Measurements from ENCODE around the gene TSPYL2.

TSPYL2 gene

DNA sequence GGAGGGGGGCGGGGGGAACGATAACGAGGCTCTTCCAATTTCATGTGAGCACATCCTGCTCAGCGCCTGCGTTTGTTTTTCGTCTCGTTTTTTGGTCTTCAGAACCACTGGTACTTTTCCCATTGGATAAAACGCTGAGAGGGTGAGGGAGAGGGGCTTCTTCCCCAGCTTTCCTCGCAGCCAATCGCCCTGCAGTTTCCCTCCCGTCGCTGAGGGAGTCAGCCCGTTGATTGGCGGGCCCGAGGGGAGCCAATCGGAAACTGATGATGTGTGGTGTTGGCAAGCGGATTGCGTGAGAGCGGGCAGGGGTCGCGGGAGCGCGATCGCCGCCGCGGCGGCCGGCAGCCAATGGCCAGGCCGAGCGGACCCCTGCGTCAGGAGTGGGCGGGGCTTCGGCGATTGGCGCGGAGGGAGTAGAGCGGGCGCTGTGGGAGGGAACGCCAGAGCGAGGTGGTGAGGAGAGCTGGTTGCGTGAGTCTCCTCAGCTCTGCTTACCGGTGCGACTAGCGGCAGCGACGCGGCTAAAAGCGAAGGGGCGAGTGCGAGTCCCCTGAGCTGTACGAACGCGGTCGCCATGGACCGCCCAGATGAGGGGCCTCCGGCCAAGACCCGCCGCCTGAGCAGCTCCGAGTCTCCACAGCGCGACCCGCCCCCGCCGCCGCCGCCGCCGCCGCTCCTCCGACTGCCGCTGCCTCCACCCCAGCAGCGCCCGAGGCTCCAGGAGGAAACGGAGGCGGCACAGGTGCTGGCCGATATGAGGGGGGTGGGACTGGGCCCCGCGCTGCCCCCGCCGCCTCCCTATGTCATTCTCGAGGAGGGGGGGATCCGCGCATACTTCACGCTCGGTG is at the start of gene TSPYL2:
TSS of gene TSPYL2 (plus strand) at position 443 of the 848 bp plus-strand sequence. CDS start at position 575, 132 bp downstream.
- DNase-seq = peak; percentile 83

DNA sequence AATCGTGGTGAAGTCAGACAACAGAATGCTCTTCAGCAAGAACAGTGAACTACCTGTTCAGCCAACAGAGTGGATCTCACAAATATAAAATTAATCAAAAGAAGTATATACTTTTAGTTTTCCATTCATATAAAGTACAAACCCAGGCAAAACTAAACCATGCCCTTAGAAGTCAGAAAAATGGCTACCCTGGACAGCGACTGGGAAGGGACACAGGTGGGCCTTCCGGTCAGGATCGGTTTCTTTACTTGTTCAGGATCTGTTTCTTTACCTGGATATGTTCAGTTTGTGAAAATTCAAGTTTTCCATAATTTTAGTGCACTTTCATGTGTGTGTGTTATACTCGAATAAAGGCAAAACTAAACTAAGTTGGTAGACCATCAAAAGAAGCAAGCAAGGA is 46.0 kb upstream of the TSPYL2 start:
- no peak for DNase-seq

DNA sequence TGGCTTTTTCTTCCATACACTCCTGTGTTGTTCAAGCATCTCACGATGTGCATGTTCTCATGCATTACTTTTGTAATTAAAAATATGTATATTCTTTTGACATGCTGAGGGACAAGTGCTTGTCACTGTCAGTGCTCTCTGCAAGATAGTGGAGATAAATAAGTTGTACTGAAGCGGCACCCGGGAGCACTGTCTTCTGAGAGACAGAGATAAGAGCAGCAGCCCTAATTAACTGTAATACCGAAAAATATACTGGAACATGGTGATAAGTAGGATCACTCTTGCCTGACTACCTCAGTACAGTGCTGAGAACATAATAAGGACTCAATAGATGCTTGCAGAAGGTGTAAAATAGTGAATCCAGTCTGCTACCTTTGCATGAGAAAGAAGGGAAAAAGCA is 42.9 kb upstream of the TSPYL2 start:
- DNase-seq = no peak

DNA sequence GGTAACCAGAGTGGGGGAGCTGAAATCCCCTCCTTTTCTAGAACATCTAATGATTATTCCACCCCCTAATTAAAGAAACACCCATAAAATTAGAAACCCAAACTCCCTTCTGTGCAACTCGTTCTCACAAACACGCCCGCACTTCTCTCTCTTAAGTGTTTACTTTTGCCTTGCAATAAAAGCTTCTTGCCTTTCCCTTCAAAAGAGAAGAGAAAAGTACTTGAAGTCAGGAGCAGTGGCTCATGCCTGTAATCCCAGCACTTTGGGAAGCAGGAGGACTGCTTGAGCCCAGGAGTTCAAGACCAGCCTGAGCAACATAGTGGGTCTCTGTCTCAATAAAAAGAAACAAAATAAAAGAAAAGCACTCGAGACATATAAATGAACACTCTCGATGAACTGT is 37.2 kb upstream of the TSPYL2 start:
- DNase-seq = no peak

DNA sequence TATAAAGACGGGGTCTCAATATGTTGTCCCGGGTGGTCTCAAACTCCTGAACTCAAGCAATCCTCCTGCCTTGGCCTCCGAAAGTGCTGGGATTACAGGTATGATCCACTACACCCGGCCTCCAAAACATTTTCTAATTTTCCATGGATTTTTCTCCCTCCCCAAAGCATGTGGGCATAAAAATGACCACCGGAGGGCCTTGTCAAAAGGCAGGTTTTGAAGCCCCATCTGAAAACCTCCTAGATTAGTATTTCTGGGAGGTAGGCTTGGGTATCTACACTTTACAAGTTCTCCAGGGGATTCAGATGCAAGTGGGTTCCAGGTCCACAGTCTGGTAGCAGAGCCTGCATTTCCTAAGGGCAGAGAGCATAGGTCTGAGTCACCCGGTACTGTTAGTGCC is 34.9 kb upstream of the TSPYL2 start:
- DNase-seq = no peak

DNA sequence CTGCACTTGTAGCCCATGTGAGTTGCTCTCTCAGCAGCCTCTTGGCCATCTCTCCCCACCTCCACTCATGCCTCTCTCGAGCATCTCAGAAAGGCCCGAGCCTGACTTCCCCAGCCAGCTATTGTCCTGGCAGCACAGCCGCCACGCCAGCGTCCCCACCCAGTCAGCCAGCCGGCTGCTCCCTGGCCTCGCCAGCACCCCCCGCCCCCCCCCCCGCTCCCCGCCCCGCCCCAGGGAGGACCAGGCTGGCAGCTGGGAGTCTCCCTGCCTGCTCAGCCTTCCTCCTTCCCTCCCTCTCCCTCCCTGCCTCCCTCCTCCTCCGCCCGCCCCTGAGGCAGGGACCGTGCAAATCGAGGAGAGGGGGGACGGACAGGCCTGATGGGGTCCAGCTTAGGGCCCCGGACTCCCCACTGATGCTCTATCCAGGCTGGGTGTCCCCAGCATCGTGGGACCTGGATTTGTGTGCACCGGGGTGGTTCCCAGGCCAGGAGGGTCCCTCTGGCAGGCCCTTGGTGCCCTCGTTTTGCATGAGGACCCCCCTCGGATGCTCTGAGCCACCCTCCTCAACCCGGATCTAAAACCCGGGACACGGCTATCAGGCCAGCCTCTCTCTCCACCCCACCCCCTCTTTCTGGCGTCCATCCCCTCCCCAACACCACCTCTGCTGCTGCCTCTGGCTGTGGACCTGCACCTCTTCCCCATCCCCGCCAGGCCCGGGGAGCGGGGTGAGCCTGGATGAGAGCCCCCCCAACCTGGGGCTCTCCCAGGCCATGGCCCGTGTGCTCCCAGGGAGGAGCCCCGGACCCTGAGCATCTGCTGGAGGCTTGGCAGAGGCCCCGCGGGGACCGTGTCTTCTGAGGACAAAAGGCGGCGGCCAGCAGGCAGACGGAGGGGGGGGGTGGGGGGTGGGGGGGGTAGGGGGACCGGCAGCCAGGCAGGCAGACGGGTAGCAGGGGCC is 33.7 kb upstream of the TSPYL2 start, which contains the start of gene GPR173:
TSS of gene GPR173 (plus strand) at position 621 of the 958 bp plus-strand sequence. CDS start 27,833 bp downstream, outside the sequence.
- DNase-seq = peak; percentile 44

DNA sequence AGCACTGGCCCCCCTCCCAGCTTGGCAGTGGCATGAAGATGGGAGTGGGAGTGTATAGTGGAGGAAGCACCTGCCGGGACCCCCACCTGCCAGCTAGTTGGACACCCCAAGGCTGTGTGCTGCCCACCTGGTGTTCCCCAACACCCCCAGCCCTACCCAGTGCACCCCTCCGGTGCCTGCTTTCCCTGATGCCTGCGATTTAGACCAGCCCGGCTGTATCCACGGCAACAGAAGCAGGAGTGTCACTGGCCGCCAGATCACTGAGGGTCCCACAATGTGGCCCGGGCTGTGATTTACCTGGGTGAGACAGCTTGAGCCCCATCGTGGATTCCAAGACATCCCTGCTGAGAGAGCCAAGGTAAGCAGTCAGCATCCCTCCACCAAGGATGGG is 33.0 kb upstream of the TSPYL2 start:
- DNase-seq = no peak

DNA sequence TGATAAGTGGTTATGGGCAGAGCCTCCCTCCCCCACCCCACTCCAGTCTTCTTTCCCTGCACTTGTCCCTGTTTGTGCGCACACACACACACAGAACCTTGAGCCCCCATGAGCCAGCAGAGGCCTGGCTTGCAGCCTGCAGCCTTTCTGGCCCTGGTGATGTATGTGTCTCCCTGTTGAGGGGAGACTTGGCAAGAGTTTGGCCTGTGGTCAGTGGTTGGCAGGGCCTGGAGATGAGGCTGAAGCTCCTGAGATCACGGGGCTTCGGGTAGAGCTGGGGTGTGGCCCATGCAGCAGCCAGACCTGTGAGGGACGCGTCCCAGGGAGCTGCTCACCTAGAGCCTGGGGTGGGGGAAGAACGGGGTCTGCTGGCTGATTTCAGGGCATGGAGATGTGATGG is 31.3 kb upstream of the TSPYL2 start:
- DNase-seq = no peak

DNA sequence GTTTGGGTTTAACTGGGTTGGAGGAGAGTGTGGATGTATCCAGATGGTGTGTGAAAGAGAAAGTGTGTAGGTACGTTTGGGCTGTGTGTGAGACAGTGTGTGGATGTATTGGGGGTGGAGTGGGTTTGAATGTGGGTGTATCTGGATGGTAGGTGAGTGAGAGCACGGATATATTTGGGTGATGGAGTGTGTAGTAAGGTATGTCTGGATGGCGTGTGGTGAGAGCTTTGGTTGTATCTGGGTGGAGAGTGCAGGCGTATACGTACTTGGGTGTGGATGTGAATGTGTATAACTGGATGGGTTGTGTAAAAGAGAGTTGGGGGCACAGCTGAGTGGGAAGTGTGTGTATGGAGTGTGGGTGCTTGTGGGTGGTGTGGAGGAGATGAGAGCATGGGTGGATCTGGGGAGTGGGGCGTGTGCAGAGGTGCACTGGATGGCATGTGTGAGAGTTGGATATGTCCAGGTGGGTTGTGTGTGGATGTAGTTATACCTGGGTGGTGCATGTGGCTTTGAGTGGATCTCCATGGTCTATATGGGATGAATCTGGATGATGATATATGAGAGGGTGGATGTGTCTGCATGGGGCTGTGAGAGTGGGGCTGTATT is 26.8 kb upstream of the TSPYL2 start:
- DNase-seq = no peak

DNA sequence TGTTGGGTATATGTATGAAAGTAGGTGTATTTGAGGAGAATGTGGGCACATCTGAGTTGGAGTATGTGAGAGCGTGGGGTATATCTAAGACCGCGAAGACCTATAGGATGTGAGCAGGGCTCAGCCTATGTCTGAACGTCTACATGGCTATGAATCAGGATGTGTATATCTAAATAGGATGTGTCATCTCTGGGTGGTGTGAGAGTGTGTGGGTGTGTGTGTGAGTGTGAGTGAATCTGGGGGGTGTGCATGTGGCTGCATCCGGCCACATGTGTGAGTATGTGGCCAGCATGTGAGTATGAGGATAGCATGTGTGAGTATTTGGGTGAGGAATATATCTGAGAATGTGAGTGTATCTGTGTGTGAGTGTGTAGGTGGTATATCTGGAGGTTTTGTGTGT is 25.9 kb upstream of the TSPYL2 start:
- DNase-seq = no peak

DNA sequence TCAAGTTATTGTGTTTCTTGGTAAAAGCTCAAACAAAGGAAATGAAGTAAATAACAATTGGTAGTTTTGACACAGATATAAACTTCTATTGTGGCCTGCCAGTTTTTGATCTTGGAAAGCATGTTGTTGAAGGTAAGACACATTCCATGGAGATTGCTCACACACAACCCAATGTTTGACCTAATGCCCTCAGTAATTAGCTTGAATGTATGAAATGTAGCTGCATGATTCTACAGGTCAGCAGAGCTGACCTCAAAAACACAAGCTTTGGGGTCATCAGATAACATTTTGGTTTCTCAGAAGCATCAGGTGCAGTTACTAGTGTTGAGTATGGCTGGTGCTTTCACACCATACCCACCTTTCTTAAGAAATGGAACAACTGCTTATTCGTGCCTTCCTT is 17.1 kb upstream of the TSPYL2 start:
- DNase-seq = no peak

DNA sequence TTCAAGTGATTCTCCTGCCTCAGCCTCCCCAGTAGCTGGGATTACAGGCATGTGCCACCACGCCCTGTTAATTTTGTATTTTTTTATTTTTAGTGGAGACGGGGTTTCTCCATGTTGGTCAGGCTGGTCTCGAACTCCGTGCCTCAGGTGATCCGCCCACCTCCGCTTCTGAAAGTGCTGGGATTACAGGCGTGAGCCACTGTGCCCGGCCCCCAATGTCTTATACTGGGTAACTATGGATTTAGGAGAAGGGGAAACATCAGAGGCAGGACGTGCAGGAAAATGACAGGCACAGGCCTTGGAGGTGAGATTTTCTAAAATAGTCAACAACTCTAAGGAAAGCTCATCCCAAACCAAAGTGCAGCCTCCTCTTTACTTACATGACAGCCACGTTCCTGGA is 11.1 kb upstream of the TSPYL2 start:
- DNase-seq = no peak

DNA sequence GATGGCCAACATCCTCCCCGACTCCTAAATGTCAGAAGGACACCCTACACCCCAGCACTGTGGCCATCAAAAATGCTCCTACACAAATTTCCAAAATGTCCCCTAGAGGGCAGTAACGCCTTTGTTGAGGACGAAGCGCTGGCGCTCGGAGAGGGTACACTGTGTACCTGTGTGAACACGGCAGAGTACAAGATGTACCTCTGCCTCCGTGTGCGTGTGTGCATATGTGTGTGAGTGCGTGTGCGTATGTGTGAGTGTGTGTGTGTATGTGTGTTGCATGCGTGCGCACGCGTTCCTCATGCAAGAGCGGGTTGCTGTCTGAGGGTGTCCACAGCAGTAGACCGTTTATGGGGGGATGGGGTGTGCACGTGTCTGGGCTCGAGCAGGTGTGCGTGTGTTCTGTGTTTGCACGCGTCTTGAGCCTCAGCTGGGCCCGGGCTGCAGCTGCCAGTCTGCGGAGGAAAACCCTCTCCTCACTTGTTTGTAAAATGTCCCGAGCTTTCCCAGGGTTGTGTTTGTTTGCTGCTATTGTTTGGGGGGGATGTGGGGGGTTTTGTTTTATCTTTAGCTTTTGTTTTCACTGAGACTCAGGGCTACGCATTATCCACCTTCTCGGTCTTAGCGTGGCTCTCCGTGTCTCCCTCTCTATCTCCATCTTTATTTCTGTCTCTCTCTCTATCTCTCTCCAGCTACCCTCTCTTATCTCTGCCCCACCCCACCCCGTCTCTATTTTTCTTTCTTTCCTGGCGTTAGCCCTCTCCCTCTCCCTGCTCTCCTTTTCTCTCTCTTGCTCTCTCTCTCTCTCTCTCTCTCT is 10.4 kb upstream of the TSPYL2 start:
- DNase-seq = peak; percentile 59

DNA sequence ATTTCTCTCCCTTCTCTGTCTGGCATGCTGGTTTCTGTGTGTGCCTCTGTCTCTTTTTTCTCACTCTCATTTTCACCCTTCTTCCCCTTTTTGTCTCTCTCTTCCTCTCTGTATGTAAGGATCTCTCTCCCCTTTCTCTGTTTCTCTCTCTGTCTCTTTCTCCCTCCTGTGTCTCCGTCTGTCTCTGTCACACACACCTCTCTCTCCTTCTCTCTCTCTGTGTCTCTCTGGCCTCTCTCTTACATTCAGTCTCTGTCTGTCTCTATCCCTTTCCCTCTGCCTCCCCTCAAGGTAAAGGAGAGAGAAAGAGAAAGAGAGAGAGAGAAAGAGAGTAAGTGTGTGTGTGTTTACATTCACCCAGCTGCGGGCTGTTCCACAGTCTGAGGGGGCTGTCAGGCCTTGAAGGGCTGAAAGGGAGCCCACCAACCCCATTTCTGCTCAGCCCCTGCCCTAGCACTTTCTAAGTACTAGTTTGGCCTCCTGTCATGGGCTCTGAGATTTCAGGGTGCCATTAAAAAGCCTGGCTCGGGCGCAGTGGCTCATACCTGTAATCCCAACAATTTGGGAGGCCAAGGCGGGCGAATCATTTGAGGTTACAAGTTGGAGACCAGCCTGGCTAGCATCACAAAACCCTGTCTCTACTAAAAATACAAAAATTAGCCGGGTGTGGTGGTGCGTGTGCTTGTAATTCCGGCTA is 9.6 kb upstream of the TSPYL2 start:
- DNase-seq = no peak

DNA sequence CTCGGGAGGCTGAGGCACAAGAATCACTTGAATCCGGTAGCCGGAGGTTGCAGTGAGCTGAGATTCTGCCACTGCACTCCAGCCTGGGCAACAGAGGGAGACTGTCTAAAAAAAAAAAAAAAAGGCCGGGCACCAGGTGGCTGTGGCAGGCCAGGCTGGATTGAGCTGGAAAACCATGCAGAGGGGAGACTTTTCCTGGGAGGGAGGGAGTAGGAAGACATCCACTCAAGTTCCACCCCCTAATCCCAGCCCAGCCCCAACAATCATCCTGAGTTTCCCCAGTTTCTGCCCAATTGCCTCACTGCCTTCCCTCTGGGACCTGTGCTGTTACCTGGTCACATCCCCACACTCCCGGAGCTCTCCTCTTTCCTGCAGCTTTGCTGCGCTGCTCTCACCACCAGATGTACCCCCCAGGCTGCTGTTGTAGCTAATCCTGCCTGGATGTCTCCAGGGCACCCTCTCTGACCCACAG is 9.0 kb upstream of the TSPYL2 start:
- peak; percentile 38 for DNase-seq

DNA sequence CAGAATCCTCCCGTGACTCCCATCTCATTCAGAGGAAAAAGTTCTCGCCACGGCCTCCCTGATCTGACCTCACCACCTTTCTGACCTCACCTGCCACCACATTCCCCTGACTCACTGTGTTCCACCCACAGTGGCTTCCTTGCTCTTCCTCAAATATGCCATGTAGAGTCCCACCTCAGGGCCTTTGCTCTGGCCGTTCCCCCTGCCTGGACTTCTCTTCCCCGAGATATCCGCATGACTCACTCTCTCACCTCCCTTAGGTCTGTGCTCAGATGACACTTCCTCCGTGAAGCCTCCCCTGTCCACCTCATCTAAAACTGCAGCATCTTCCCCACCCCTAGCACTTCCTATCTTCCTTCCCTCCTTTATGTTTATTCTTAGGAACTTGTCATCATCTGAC is 7.2 kb upstream of the TSPYL2 start:
- no peak for DNase-seq

DNA sequence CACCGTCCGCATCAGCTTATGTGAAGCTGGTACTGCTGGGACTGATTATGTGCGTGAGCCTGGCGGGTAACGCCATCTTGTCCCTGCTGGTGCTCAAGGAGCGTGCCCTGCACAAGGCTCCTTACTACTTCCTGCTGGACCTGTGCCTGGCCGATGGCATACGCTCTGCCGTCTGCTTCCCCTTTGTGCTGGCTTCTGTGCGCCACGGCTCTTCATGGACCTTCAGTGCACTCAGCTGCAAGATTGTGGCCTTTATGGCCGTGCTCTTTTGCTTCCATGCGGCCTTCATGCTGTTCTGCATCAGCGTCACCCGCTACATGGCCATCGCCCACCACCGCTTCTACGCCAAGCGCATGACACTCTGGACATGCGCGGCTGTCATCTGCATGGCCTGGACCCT is 5.5 kb upstream of the TSPYL2 start:
- no peak for DNase-seq

DNA sequence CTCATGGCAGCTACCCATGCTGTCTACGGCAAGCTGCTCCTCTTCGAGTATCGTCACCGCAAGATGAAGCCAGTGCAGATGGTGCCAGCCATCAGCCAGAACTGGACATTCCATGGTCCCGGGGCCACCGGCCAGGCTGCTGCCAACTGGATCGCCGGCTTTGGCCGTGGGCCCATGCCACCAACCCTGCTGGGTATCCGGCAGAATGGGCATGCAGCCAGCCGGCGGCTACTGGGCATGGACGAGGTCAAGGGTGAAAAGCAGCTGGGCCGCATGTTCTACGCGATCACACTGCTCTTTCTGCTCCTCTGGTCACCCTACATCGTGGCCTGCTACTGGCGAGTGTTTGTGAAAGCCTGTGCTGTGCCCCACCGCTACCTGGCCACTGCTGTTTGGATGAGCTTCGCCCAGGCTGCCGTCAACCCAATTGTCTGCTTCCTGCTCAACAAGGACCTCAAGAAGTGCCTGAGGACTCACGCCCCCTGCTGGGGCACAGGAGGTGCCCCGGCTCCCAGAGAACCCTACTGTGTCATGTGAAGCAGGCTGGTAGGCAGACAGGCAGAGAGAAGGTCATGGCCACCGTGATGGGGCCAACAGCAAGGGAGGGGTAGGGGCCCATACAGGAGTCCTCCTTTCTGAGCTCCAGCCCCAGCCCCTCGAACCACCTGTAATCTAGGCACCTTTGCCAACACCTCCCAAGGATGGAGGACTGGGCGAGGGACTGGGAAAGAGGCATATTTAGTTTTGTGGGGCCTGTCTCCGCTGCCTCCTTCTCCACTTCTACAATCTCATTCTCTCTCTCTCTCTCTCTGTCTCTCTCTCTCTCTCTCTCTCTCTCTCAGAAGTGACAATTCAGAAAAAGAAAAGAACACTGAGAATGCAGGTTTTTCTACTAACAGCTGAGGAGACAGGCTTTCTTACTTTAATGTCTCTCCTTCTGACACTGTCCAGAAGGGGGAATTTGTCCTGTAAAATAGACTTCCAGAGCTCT is 4.7 kb upstream of the TSPYL2 start:
- DNase-seq = no peak

DNA sequence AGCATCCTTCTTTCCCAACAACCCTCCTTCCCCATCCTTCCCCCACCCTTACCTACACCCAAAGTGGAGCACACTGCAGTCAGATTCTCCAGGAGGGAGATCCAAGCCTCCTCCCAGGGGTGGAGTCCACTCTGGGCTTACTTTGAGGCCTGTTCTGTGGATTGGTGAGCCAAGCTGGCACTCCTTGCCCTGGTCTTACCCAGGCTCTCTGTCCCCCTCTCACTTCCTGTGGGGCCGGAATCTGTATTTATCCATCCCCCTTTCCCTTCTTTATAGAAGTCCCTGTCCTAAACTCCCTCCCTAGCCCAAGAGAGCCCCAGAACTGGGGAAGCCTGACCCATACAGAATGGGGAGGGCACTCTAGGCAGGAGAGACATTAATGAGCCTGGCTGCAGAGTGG is 3.2 kb upstream of the TSPYL2 start:
- DNase-seq = no peak
